Colon (tissue), 2 donors: Measurements from ENCODE around the gene IDI2.

Experiments
- FAIRE-seq: peaks from 2 replicates; lab custom pipeline; 2012; peaks lifted over from hg19 to GRCh38; lab: Jason Lieb, UNC
- donor health status: control.
- donor health status: control.

Gene IDI2

GRCh38 chr10:980468-981093 lies 45.1 kb downstream of the IDI2 start:
- no peak for FAIRE-seq

- no peak for FAIRE-seq
Measured at GRCh38 chr10:978826-979421, 46.7 kb downstream of the IDI2 start.

- no peak for FAIRE-seq
Measured at GRCh38 chr10:976316-976715, 49.3 kb downstream of the IDI2 start.

- no peak for FAIRE-seq
Measured at GRCh38 chr10:974785-975074, 50.9 kb downstream of the IDI2 start.

- no peak for FAIRE-seq
Measured at GRCh38 chr10:974038-974784, 51.4 kb downstream of the IDI2 start.

GRCh38 chr10:972763-973162 lies 52.9 kb downstream of the IDI2 start:
- no peak for FAIRE-seq

GRCh38 chr10:971613-972012 lies 54.0 kb downstream of the IDI2 start:
- no peak for FAIRE-seq

- FAIRE-seq, result no peak
Measured at GRCh38 chr10:971150-971542, 54.5 kb downstream of the IDI2 start.

- FAIRE-seq, result no peak
Measured at GRCh38 chr10:970311-971149, 55.1 kb downstream of the IDI2 start.

GRCh38 chr10:969473-970150 lies 56.0 kb downstream of the IDI2 start:
- no peak for FAIRE-seq
